ENCODE results near the gene MYH6.
A peak's percentile ranks its signal among the peaks of the same experiment; 100 is the strongest.

The MYH6 gene

GRCh38 chr14:23375527-23376251 lies 32.4 kb downstream of the MYH6 start:
- DNase-seq: no peak

DNA sequence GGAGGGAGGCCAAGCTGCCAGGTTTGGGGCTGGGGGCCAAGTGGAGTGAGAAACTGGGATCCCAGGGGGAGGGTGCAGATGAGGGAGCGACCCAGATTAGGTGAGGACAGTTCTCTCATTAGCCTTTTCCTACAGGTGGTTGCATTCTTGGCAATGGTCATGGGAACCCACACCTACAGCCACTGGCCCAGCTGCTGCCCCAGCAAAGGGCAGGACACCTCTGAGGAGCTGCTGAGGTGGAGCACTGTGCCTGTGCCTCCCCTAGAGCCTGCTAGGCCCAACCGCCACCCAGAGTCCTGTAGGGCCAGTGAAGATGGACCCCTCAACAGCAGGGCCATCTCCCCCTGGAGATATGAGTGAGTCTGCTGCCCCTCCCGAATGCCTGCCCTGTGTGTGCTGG lies 35.0 kb downstream of the MYH6 start:
- DNase-seq: no peak

DNA sequence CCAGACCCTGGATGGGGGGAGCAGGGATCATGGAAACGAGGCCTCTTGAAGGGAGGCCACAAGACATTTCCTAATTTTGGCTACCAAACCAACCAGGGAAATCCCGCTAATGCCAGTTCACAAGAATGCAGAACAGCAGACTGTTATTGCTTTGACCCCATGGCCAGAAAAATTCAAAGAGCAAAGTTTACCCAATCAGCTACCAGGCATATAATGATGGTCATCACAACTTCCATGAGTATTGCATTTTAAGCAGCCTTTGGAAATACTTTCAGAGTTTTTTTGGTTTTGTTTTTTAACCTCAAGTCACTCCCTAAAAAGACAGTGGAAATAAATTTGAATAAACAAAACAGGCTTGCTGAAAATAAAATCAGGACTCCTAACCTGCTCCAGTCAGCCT lies 35.6 kb downstream of the MYH6 start, which contains the start of gene IL25:
Gene IL25 (plus strand): TSS at position 301 of the 400 bp plus-strand sequence.
- DNase-seq: no peak

- no peak for DNase-seq
Observed at GRCh38 chr14:23371865-23372264, 36.2 kb downstream of the MYH6 start.

DNA sequence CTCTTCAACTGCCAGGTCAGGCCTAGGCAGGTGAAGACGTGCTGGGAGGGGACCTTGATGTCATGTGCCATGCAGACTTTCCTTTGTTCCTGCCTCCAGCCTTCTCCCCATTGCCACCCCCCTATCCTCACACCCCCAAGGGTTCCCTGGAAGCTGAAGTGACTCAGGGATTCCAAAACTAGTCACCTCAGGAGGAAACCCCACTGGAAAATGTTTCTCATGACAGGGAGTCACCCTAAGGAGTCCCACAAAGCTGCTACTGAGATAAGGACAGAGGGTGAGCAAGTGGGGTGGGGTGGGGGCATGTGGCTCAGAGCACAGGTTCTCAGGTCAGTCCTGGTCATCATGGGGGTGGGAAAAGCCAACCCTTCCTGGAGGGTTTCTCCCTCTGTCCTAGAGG lies 37.9 kb downstream of the MYH6 start:
- DNase-seq: no peak

GRCh38 chr14:23366426-23366921 lies 41.6 kb downstream of the MYH6 start:
- no peak for DNase-seq

- no peak for DNase-seq
Observed at GRCh38 chr14:23365732-23366425, 42.2 kb downstream of the MYH6 start.

DNA sequence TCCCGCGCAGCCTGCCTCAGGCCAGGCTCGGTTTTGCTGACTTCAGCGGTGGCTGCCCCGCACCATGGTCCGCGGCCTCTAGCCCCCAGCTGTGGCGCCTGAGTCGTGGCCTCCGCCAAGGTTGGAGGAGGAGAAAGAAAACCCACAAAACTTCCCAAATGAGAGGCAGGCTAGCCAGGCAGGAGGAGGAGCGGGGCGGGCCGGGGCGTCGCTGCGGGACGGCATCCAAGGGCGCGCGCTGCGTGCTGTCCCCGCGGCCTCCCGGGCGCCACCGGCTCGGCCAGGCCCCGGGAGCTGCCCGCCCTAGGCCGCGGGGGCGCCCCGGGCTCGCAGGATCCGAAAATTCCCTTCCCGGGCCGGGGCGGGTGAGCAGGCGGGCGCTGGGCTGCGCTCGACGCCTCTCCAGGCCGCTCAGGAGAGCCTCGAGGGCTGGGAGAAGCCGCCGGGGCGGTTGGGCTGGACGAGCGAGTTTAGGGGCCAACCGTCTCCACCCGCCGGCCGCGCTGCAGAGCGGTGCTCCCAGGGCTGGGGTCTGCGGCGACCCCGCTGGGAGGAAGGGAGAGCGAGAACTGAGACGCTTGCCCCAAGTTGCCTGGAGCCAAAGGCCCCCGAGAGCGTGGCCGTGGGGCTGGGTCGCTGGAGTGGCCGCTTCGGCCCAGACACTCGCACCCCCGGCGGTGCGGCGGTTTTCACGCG lies 42.9 kb downstream of the MYH6 start, which contains the start of gene EFS:
Gene EFS (minus strand): TSS at position 137 of the 696 bp plus-strand sequence. CDS start 147 bp downstream, outside the sequence.
- no peak for DNase-seq

DNA sequence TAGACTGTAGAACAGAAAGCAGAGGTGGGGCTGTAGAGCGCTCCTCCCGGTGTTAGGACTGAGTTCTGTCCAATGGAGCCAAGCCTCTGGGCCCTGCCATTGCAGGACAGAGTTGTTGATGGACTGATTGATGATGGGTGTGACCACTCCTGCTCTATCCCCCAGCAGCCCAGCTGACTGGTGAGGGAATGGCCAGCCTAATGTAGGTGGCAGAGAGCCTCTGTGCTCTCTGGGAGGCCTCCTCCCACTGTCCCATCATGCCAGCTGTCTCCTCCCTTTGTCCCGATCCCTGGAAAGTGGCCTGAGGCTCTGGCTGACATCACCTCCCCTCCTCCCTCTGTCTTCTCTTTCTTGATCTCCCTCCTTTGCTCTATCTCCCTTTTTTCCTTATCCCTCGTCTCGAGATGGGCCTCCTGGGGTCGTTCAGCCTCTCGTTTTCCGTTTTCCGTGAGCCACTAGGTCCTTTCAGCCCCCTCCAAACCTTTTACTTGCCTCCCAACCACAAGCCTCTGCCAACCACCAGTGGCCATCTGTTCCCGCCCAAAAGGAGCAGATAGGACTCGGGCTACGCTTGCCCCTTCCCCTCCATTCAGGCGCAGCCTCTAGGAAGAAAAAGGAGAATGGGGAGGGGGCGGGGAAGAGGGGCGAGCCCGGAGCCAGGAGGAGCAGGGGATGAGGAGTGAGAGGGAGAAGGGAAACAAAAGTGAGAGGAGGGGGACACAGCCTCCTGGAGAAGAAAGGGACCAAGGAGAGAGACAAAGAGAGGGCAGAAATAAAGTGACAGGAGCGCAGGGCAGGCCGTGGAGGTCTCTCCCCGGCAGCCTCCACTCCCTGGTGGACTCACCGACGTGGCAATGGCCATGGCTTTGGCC lies 43.7 kb downstream of the MYH6 start:
- DNase-seq: no peak

GRCh38 chr14:23362200-23362599 lies 45.9 kb downstream of the MYH6 start:
- no peak for DNase-seq

- DNase-seq: no peak
Observed at GRCh38 chr14:23361763-23362162, 46.3 kb downstream of the MYH6 start.

GRCh38 chr14:23361320-23361719 lies 46.8 kb downstream of the MYH6 start:
- no peak for DNase-seq

DNA sequence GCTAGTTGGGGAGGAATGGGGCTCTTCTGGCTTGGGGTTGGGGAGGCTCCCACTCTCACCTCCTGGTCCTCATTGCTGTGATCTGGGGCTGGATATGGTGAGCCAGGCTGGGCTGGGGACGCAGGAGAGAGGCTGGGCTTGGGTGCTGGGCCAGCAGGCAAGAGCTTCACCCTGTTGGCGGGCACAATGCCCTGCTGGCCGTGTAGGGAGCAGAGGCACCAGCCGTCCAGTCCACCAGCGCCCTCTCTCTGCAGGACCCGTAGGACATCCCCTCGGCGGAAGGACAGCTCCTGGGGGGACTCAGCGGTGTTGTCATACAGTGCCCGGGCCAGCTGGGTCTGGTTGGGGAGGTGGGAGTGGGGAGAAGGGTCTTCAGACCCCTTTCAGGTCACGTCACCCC lies 47.6 kb downstream of the MYH6 start:
- DNase-seq: peak; percentile 83

GRCh38 chr14:23359722-23360447 lies 48.2 kb downstream of the MYH6 start:
- DNase-seq: no peak

DNA sequence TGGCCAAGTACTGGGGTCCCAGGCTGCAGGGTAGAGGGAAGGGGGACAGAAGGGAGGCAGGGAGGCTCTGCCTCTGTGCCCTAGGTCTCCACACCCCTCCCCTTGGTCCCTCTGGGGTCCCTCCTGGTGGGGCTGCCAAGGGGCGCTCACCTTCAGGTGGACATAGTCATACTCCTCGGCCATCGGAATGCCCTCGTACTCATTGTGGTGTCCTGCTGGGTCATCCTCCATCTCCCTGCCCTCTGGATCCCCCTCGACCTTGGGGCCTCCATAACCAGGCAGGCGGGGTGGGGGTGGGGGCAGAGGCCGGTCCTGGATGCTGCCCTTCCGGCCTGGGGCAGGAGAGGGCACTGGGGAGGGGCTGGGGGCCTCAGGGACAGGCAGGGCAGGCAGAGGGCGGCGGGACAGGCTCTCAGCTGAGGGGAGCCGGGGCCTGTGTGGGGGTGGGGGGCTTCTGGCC lies 48.9 kb downstream of the MYH6 start:
- no peak for DNase-seq

- DNase-seq: no peak
Observed at GRCh38 chr14:23358553-23359166, 49.4 kb downstream of the MYH6 start.

DNA sequence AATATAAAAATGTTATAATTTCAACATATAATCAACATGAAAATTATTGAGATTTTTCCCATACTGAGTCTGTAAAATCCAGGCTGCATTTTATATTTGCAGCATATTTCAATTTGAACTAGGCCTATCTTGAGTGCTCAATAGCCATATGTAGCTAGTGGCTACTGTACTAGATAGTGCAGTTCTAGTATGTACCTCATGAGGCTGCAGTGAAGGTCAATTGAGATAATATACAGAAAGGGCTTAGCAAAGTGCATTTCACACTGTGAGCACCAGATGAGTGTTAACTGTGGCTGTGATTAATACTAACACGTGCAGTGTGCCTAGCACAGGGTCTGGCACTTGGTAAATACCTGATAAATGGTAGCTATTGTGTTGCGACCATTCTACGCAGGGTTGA lies 50.0 kb downstream of the MYH6 start:
- no peak for DNase-seq

DNA sequence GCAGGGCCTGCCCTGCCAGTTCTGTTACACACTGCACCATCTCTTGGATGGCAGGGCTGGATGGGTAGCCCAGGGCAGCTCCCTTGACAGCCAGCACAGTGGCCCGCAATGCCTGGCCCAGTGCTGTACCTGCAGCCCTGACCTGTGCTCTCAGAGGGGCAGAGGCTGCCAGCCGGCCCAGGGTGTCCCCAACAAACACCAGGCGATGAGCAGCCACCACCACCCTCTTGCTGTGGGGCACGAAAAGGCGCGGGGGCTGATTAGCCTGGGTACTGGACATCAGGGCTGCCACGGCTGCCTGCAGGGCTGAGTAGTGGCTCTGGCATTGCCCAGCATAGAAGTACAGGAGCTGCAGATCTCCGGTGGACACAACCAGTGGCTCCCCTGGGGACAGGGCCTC lies 50.8 kb downstream of the MYH6 start:
- no peak for DNase-seq

DNA sequence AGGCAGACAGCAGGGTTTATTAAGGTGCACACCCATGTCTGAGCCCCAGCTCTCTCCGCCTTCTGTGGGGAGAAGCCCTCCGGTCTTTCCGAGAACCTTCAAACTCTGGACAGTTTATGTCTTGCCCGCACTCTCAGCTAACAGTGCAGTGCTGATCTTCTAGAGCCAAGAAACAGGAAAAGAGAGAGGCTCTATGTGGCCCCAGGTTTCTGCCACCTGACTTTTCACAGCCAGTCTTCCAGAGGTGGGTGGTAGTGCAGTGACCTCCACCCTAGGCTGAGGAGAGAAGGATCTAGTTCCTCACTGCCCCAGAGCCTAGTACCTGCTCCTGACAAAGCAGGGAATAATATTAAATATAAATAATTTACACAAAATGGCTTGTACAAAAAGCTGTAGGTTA lies 51.4 kb downstream of the MYH6 start:
- DNase-seq: no peak

GRCh38 chr14:23355871-23356435 lies 52.1 kb downstream of the MYH6 start:
- DNase-seq: no peak

- no peak for DNase-seq
Observed at GRCh38 chr14:23354990-23355389, 53.1 kb downstream of the MYH6 start.
